Gastroesophageal sphincter (tissue), 4 donors: Measurements from ENCODE around the gene EIPR1. TPM values are rescaled to one million over a fixed set of nuclear protein-coding genes. Genes with fewer than 3 reads are reported as not detected.

Source experiments
- ATAC-seq: fragments of 150-250 bp; one replicate; pipeline ENCODE4 v1.9.1; 2016; ENCODE audit warnings: mild to moderate bottlenecking, moderate library complexity
- H3K27ac ChIP-seq, 4 donors: fragments of 200-600 bp; sonication (generic) in 3 of 4; 1 replicate in 3 of 4; 2 replicates in 1 of 4; pipeline ENCODE4 v1.5.1; 2016 to 2019
- H3K27me3 ChIP-seq: fragments of 200-600 bp; sonication (generic); one replicate; pipeline ENCODE4 v1.5.1; 2019
- H3K36me3 ChIP-seq, 2 donors: fragments of 200-600 bp; sonication (generic); one replicate each; pipeline ENCODE4 v1.5.1; 2019; ENCODE audit warnings: control low read depth in 1 of 2
- H3K4me1 ChIP-seq, 3 donors: fragments of 200-600 bp; sonication (generic); 1 replicate in 2 of 3; 2 replicates in 1 of 3; pipeline ENCODE4 v1.5.1; 2016 to 2019; ENCODE audit warnings: control low read depth in 2 of 3
- H3K4me3 ChIP-seq, 2 donors: fragments of 200-600 bp; sonication (generic); one replicate each; pipeline ENCODE4 v1.5.1; 2019; ENCODE audit warnings: mild to moderate bottlenecking in 1 of 2, moderate library complexity in 1 of 2
- H3K9me3 ChIP-seq, 3 donors: fragments of 200-600 bp; sonication (generic); one replicate each; pipeline ENCODE4 v1.5.1; 2017 to 2019; ENCODE audit warnings: control low read depth in 2 of 3
- CTCF ChIP-seq, 4 experiments: fragments of 200-600 bp in 2 of 4; fragments of 450-650 bp in 2 of 4; sonication (generic) in 1 of 4; IDR thresholded peaks; one replicate each; pipeline ENCODE4 v1.5.1; 2017 to 2019; ENCODE audit warnings: antibody characterized with exemption in 4 of 4, mild to moderate bottlenecking in 2 of 4, moderate library complexity in 2 of 4
- EP300 ChIP-seq: sonication (generic); formaldehyde crosslinking; IDR thresholded peaks from one replicate; pipeline ENCODE4 v1.6.1; 2017; ENCODE audit warnings: antibody characterized with exemption, mild to moderate bottlenecking
- POLR2A ChIP-seq, 2 donors: fragments of 450-650 bp; IDR thresholded peaks; one replicate each; pipeline ENCODE4 v1.6.1; 2017; ENCODE audit warnings: antibody characterized with exemption in 2 of 2, mild to moderate bottlenecking in 2 of 2, moderate library complexity in 1 of 2
- POLR2AphosphoS5 ChIP-seq: sonication (generic); formaldehyde crosslinking; IDR thresholded peaks from one replicate; pipeline ENCODE4 v1.6.1; 2017; ENCODE audit warnings: antibody characterized with exemption
- WGBS, 2 donors: methylation state at CpG; one replicate each; pipeline ENCODE4 v1.1.5; 2018; ENCODE audit warnings: low coverage in 1 of 2; 5-methylcytosine and 5-hydroxymethylcytosine counted together
- total RNA-seq, 4 donors: library from RNA; depleted of rRNA; stranded (reverse); fragments of >200 nt; gene quantifications; one replicate each; pipeline ENCODE4 v1.1.0, GENCODE V29; 2016

EIPR1 gene
- total RNA-seq, 4 donors from 2014 or later: 11.3 to 26.8 (median 22.2) TPM

- 65 to 72% methylated on average over 6 to 19 of the region's 19 CpGs for WGBS, 2 donors
- no peaks in the 10 kb centered on the region for H3K9me3 ChIP-seq
- ATAC-seq: peak; percentile 11
These were observed 46.0 kb upstream of the EIPR1 start for GRCh38 chr2:3423492-3424170.

GRCh38 chr2:3422161-3422779 lies 44.7 kb upstream of the EIPR1 start:
- no peak for TF ChIP-seq CTCF (IDR thresholded peaks at IDR 0.05)
- no peak for TF ChIP-seq POLR2A (IDR thresholded peaks at IDR 0.05)
- TF ChIP-seq EP300: no peak
- no peak for TF ChIP-seq POLR2AphosphoS5
- H3K4me3 ChIP-seq: no peak overlapping the region
- H3K4me1 ChIP-seq: peaks cover 0 to 34% (median 0%) of the 10 kb centered on the region in 3 donors
- no peaks in the 10 kb centered on the region for H3K9me3 ChIP-seq
- no peak for ATAC-seq
- H3K27ac ChIP-seq: no peak overlapping the region
- no peaks in the 10 kb centered on the region for H3K27me3 ChIP-seq
- 75 to 91% methylated on average over 10 to 14 of the region's 16 CpGs for WGBS, 2 donors
- H3K36me3 ChIP-seq: peaks cover 0 to 78% of the 10 kb centered on the region in 2 donors

More at GRCh38 chr2:3423492-3424170, 46.0 kb upstream of the EIPR1 start:
- H3K27ac ChIP-seq: no peak overlapping the region
- peaks cover 0 to 34% (median 0%) of the 10 kb centered on the region in 3 donors for H3K4me1 ChIP-seq
- no peak overlapping the region for H3K4me3 ChIP-seq
- TF ChIP-seq EP300 (no peak), CTCF (IDR thresholded peaks at IDR 0.05) (peak; percentile 81 to 99 (median 90))
- H3K27me3 ChIP-seq: no peaks in the 10 kb centered on the region
- H3K36me3 ChIP-seq: peaks cover 0 to 79% of the 10 kb centered on the region in 2 donors

GRCh38 chr2:3421580-3421979 lies 44.0 kb upstream of the EIPR1 start:
- H3K27ac ChIP-seq: no peak overlapping the region
- no peaks in the 10 kb centered on the region for H3K9me3 ChIP-seq
- ATAC-seq: no peak
- peaks cover 0 to 74% of the 10 kb centered on the region in 2 donors for H3K36me3 ChIP-seq
- H3K4me1 ChIP-seq: peaks cover 0 to 34% (median 0%) of the 10 kb centered on the region in 3 donors
- 76 to 91% methylated on average over 11 to 12 of the region's 19 CpGs for WGBS, 2 donors
- no peaks in the 10 kb centered on the region for H3K27me3 ChIP-seq
- TF ChIP-seq POLR2AphosphoS5: no peak
- no peak for TF ChIP-seq EP300
- no peak for TF ChIP-seq POLR2A (IDR thresholded peaks at IDR 0.05)
- no peak for TF ChIP-seq CTCF (IDR thresholded peaks at IDR 0.05)
- no peak overlapping the region for H3K4me3 ChIP-seq

GRCh38 chr2:3420769-3421397 lies 43.3 kb upstream of the EIPR1 start:
- ATAC-seq: peak; percentile 74
- 34 to 36% methylated on average over 8 to 14 of the region's 14 CpGs for WGBS, 2 donors
- TF ChIP-seq EP300: no peak
- no peak for TF ChIP-seq POLR2A (IDR thresholded peaks at IDR 0.05)
- no peak for TF ChIP-seq CTCF (IDR thresholded peaks at IDR 0.05)
- TF ChIP-seq POLR2AphosphoS5: no peak

More at GRCh38 chr2:3420769-3421397, 43.3 kb upstream of the EIPR1 start:
- H3K4me1 ChIP-seq: peaks cover 0 to 34% (median 0%) of the 10 kb centered on the region in 3 donors
- no peak overlapping the region for H3K4me3 ChIP-seq
- no peaks in the 10 kb centered on the region for H3K27me3 ChIP-seq
- peaks cover 0 to 71% of the 10 kb centered on the region in 2 donors for H3K36me3 ChIP-seq
- H3K9me3 ChIP-seq: no peaks in the 10 kb centered on the region
- peak overlapping the region in 3 of 4 donors; percentile 14 to 67 (median 50) for H3K27ac ChIP-seq
